SU-DHL-6 (cell line): ENCODE data around the gene MRPL22.
"Not testable (repeated sequence)": the region's sequence is repeated elsewhere in the genome, so short reads cannot be mapped to it uniquely, and the experiment has no call there.

Source experiments
- H2AFZ ChIP-seq: fragments of 200-600 bp; sonication (generic); 2 replicates; pipeline ENCODE4 v1.6.1; 2014; ENCODE audit warnings: low read depth, mild to moderate bottlenecking, moderate library complexity, mixed read lengths, antibody characterized with exemption, low read length; ENCODE audit not compliant: severe bottlenecking
- H3F3A ChIP-seq: fragments of 200-600 bp; shearing (Covaris generic); 2 replicates; pipeline ENCODE4 v1.6.0; 2016; ENCODE audit warnings: antibody characterized with exemption, mild to moderate bottlenecking; ENCODE audit not compliant: insufficient read depth
- H3K27ac ChIP-seq: fragments of 200-600 bp; sonication (generic); 2 replicates; pipeline ENCODE4 v1.5.1; 2016; ENCODE audit warnings: low read depth, mild to moderate bottlenecking, low read length, moderate library complexity, mixed read lengths
- H3K27me3 ChIP-seq: fragments of 200-600 bp; sonication (generic), shearing (Covaris generic); 2 replicates; pipeline ENCODE4 v1.6.0; 2014; ENCODE audit warnings: mild to moderate bottlenecking, low read length
- H3K36me3 ChIP-seq: fragments of 200-600 bp; sonication (generic); 2 replicates; pipeline ENCODE4 v1.6.1; 2014; ENCODE audit warnings: mild to moderate bottlenecking, low read length, mixed read lengths
- H3K4me2 ChIP-seq: fragments of 300-600, 200-600 bp; shearing (Covaris generic), sonication (generic); 2 replicates; pipeline ENCODE4 v1.6.0; 2014; ENCODE audit warnings: low read length, low read depth, mild to moderate bottlenecking; ENCODE audit not compliant: poor library complexity, severe bottlenecking
- H3K4me3 ChIP-seq: fragments of 200-600 bp; sonication (generic); 2 replicates; pipeline ENCODE4 v1.5.1; 2014; ENCODE audit warnings: antibody characterized with exemption, low read length, mild to moderate bottlenecking, mixed read lengths; ENCODE audit not compliant: insufficient read depth, poor library complexity, severe bottlenecking
- H3K79me2 ChIP-seq: fragments of 200-600 bp; sonication (generic); 2 replicates; pipeline ENCODE4 v1.6.1; 2014; ENCODE audit warnings: mild to moderate bottlenecking, low read length, moderate library complexity; ENCODE audit not compliant: insufficient read depth
- H3K9ac ChIP-seq: fragments of 200-600 bp; sonication (generic); 2 replicates; pipeline ENCODE4 v1.7.0; 2014; ENCODE audit warnings: mild to moderate bottlenecking, low read length
- H3K9me2 ChIP-seq: fragments of 200-600 bp; sonication (generic); replicated peaks from 2 replicates; pipeline ENCODE4 v1.6.1; 2014; ENCODE audit warnings: low read length; ENCODE audit not compliant: insufficient read depth
- H3K9me3 ChIP-seq: fragments of 200-600 bp; sonication (generic); 2 replicates; pipeline ENCODE4 v1.6.1; 2014; ENCODE audit warnings: low read length, mixed read lengths; ENCODE audit not compliant: insufficient read depth
- H4K20me1 ChIP-seq: fragments of 200-600 bp; sonication (generic); 2 replicates; pipeline ENCODE4 v1.6.1; 2014; ENCODE audit warnings: low read depth, mild to moderate bottlenecking, antibody characterized with exemption, low read length, moderate library complexity, mixed read lengths
- CTCF ChIP-seq: fragments of 200-600 bp; sonication (generic); IDR thresholded peaks from one replicate; pipeline ENCODE4 v1.5.1; 2017; ENCODE audit warnings: antibody characterized with exemption, mild to moderate bottlenecking, low read length, moderate library complexity; ENCODE audit not compliant: insufficient read depth, poor library complexity, severe bottlenecking
- EZH2phosphoT487 ChIP-seq: fragments of 200-600 bp; sonication (generic), shearing (Covaris generic); conservative IDR thresholded peaks from 2 replicates; pipeline ENCODE4 v1.6.1; 2018; ENCODE audit warnings: mild to moderate bottlenecking, antibody characterized with exemption, low read length, moderate library complexity, mixed read lengths

MRPL22 gene

GRCh38 chr5:154971501-154971900 lies 30.6 kb downstream of the MRPL22 start:
- Histone ChIP-seq H3K36me3 (peaks cover 12% of the 10 kb centered on the region; the same call in 1 of the 2 replicates), H3F3A (no peaks in the 10 kb centered on the region), H2AFZ (no peak overlapping the region), H3K9ac (no peak overlapping the region), H3K79me2 (no peaks in the 10 kb centered on the region), H4K20me1 (no peaks in the 10 kb centered on the region), H3K4me3 (no peak overlapping the region), H3K27me3 (no peaks in the 10 kb centered on the region), H3K9me3 (no peaks in the 10 kb centered on the region), H3K27ac (no peak overlapping the region), H3K4me2 (no peak overlapping the region), H3K9me2 (no peaks in the 10 kb centered on the region)
- TF ChIP-seq EZH2phosphoT487 (no peak), CTCF (no peak)

DNA sequence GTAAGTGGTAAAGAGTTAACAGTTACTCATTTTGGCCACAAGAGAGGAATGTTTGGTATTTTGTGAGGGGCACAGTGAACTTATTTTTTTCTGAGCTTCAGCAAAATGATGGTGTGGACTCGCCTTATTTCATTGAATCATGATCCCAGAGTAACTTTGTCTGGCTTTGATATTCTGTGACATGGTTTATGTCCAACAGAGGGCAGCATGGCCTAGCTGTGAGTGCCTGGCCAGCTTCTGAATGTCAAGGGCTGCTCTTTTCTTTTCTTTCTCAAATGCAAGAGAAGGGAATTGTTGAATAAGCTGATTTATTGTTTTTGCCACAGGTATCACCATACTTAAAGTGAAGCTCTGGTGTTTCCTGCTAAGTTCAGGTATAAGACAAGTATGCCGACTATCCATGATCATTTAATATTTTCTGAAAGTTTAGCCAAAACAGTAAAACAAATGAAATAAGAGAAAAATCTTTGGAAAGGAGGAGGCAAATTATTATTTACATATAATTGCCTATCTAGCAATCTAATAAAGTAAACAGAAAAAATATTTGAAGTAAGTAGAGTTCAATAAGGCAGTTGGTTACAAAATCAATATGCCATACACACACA lies 31.7 kb downstream of the MRPL22 start:
- H3K79me2 ChIP-seq = no peaks in the 10 kb centered on the region
- no peaks in the 10 kb centered on the region for H3F3A ChIP-seq
- H3K27ac ChIP-seq = no peak overlapping the region
- no peak overlapping the region for H2AFZ ChIP-seq
- no peak overlapping the region for H3K4me3 ChIP-seq
- peaks cover 5% of the 10 kb centered on the region; the same call in 1 of the 2 replicates for H3K36me3 ChIP-seq
- no peak for TF ChIP-seq EZH2phosphoT487
- TF ChIP-seq CTCF = no peak
- H3K9ac ChIP-seq = no peak overlapping the region
- no peaks in the 10 kb centered on the region for H4K20me1 ChIP-seq
- no peaks in the 10 kb centered on the region for H3K27me3 ChIP-seq
- no peak overlapping the region for H3K4me2 ChIP-seq
- no peaks in the 10 kb centered on the region for H3K9me3 ChIP-seq
- no peaks in the 10 kb centered on the region for H3K9me2 ChIP-seq

DNA sequence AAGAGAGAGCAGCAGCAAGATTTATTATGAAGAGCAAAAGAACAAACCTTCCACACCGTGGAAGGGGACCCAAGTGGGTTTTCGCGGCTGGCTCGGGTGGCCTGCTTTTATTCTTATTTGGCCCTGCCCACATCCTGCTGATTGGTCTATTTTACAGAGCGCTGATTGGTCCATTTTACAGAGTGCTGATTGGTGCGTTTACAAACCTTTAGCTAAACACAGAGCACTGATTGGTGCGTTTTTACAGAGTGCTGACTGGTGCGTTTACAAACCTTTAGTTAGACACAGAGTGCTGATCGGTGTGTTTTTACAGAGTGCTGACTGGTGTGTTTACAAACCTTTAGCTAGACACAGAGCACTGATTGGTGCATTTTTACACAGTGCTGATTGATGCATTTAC lies 35.2 kb downstream of the MRPL22 start:
- not testable (repeated sequence) for H3K36me3 ChIP-seq, H3K27ac ChIP-seq, H3K4me3 ChIP-seq, H2AFZ ChIP-seq, H3K4me2 ChIP-seq, H3K9me2 ChIP-seq, H3K79me2 ChIP-seq, H3K9ac ChIP-seq, H3K9me3 ChIP-seq, H3K27me3 ChIP-seq, H4K20me1 ChIP-seq, H3F3A ChIP-seq

DNA sequence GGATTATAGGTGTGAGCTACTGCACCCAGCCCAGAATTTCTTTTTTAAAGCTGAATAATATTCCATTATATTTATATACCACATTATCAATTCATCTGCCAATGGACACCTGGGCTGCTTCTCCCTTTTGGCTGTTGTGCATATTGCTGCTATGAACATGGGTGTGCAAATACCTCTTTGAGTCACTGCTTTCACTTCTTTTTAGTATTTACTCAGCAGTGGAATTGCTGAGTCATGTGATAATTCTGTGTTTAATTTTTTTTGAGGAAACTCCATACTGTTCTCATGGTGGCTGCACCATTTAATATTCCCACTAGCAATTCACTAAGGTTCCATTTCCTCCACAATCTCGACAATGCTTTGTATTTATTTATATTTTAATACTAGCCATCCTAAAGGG lies 36.5 kb downstream of the MRPL22 start:
- no peak overlapping the region for H2AFZ ChIP-seq
- no peaks in the 10 kb centered on the region for H3F3A ChIP-seq
- no peaks in the 10 kb centered on the region for H4K20me1 ChIP-seq
- no peak overlapping the region for H3K4me2 ChIP-seq
- H3K27ac ChIP-seq = no peak overlapping the region
- no peaks in the 10 kb centered on the region for H3K9me2 ChIP-seq
- no peaks in the 10 kb centered on the region for H3K27me3 ChIP-seq
- no peaks in the 10 kb centered on the region for H3K36me3 ChIP-seq
- no peaks in the 10 kb centered on the region for H3K79me2 ChIP-seq
- no peak overlapping the region for H3K9ac ChIP-seq
- no peak overlapping the region for H3K4me3 ChIP-seq
- no peaks in the 10 kb centered on the region for H3K9me3 ChIP-seq
- no peak for TF ChIP-seq EZH2phosphoT487
- no peak for TF ChIP-seq CTCF

DNA sequence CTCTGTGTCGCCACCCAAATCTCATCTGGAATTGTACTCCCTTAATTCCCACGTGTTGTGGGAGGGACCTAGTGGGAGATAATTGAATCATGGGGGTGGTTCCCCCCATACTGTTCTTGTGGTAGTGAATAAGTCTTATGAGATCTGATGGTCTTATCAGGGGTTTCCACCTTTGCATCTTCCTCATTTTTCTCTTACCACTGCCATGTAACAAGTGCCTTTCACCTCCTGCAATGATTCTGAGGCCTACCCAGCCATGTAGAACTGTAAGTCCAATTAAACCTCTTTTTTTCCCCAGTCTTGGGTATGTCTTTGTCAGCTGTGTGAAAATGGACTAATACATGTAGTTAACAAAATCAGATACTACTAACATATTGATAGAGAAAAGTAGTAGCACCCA lies 37.4 kb downstream of the MRPL22 start:
- not testable (repeated sequence) for H3K9ac ChIP-seq, H3K36me3 ChIP-seq

More for the DNA sequence above, 37.4 kb downstream of the MRPL22 start:
- not testable (repeated sequence) for H3K9me3 ChIP-seq, H3K4me2 ChIP-seq, H3K27ac ChIP-seq, H3K27me3 ChIP-seq, H4K20me1 ChIP-seq, H3K79me2 ChIP-seq, H3K9me2 ChIP-seq, H3K4me3 ChIP-seq, H2AFZ ChIP-seq, H3F3A ChIP-seq
